Spleen (tissue), 7 donors: ENCODE data around the gene ADM2.

Experiments
- CTCF ChIP-seq, 11 experiments: fragments of 200-600 bp in 7 of 11; fragments of 450-650 bp in 4 of 11; sonication (generic) in 4 of 11; IDR thresholded peaks in 8 of 11; conservative IDR thresholded peaks in 3 of 11; 1 replicate in 7 of 11; 2 replicates in 4 of 11; pipeline versions ENCODE4 v1.4.0 to v1.8.0; 2016 to 2021; ENCODE audit warnings: antibody characterized with exemption in 11 of 11, inconsistent platforms in 4 of 11, mild to moderate bottlenecking in 1 of 11
- POLR2A ChIP-seq, 3 donors: fragments of 450-650 bp; IDR thresholded peaks; one replicate each; pipeline ENCODE4 v1.5.1; 2017; ENCODE audit warnings: antibody characterized with exemption in 3 of 3, mild to moderate bottlenecking in 1 of 3
- donor health status: DM: no; HTN: no; CAD: no; lungs with moderate emphysema.
- donor health status: DM: no; HTN: no; CAD: no.
- donor health status: DM: no; HTN: no; CAD: no.

DNA sequence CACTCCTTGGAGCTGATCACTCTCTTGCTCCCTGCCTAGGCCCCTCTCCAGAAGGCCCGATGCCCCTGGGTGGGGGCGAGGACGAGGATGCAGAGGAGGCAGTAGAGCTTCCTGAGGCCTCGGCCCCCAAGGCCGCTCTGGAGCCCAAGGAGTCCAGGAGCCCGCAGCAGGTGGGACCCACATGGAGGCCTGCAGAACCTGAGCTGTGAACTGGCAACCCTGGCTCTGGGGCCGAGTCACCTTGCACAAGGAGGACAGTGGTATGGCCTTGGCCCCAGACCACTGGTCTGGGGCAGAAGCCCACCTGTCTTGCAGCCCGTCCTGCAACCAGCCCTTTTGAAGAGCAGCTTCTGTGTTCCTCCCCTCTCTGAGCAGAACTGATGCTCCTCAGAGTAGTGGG, 37.8 kb downstream of the ADM2 start:
- TF ChIP-seq CTCF (IDR thresholded peaks at IDR 0.05 in 8 of 11, conservative IDR thresholded peaks at IDR 0.05 in 3 of 11) (no peak), POLR2A (IDR thresholded peaks at IDR 0.05) (no peak)
